ENCODE results near the gene NLE1.
"Not testable (repeated sequence)": the region's sequence is repeated elsewhere in the genome, so short reads cannot be mapped to it uniquely, and the experiment has no call there.

Gene NLE1

GRCh38 chr17:35095741-35096140 lies 46.4 kb downstream of the NLE1 start:
- Histone ChIP-seq H3K9me2 (replicated peaks; ENCODE audit: low read depth, low read length) (no peaks in the 10 kb centered on the region), H2AFZ (ENCODE audit: low read length) (no peak overlapping the region), H3F3A (ENCODE audit: low read depth) (no peaks in the 10 kb centered on the region), H3K4me3 (ENCODE audit: low read length, poor library complexity, severe bottlenecking) (no peak overlapping the region), H3K27me3 (ENCODE audit: insufficient read depth, low read length, poor library complexity, severe bottlenecking) (no peaks in the 10 kb centered on the region), H3K4me2 (ENCODE audit: low read depth, low read length, poor library complexity, severe bottlenecking) (no peak overlapping the region), H3K79me2 (ENCODE audit: insufficient read depth, low read length) (no peaks in the 10 kb centered on the region), H3K36me3 (ENCODE audit: insufficient read depth, low read length) (peaks cover 5% of the 10 kb centered on the region; the same call in 1 of the 2 replicates), H4K20me1 (ENCODE audit: insufficient read depth, low read length, poor library complexity, severe bottlenecking) (no peaks in the 10 kb centered on the region), H3K4me1 (ENCODE audit: insufficient read depth, low read length, poor library complexity, severe bottlenecking) (no peaks in the 10 kb centered on the region), H3K9ac (ENCODE audit: low read depth, low read length, poor library complexity, severe bottlenecking) (no peak overlapping the region), H3K9me3 (ENCODE audit: insufficient read depth, low read depth, low read length) (no peaks in the 10 kb centered on the region)
- TF ChIP-seq EZH2phosphoT487 (IDR thresholded peaks at IDR 0.05; ENCODE audit: borderline replicate concordance), result no peak
- TF ChIP-seq, protein P1, sequence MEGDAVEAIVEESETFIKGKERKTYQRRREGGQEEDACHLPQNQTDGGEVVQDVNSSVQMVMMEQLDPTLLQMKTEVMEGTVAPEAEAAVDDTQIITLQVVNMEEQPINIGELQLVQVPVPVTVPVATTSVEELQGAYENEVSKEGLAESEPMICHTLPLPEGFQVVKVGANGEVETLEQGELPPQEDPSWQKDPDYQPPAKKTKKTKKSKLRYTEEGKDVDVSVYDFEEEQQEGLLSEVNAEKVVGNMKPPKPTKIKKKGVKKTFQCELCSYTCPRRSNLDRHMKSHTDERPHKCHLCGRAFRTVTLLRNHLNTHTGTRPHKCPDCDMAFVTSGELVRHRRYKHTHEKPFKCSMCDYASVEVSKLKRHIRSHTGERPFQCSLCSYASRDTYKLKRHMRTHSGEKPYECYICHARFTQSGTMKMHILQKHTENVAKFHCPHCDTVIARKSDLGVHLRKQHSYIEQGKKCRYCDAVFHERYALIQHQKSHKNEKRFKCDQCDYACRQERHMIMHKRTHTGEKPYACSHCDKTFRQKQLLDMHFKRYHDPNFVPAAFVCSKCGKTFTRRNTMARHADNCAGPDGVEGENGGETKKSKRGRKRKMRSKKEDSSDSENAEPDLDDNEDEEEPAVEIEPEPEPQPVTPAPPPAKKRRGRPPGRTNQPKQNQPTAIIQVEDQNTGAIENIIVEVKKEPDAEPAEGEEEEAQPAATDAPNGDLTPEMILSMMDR (conservative IDR thresholded peaks at IDR 0.05; ENCODE audit: low read length), result no peak

DNA sequence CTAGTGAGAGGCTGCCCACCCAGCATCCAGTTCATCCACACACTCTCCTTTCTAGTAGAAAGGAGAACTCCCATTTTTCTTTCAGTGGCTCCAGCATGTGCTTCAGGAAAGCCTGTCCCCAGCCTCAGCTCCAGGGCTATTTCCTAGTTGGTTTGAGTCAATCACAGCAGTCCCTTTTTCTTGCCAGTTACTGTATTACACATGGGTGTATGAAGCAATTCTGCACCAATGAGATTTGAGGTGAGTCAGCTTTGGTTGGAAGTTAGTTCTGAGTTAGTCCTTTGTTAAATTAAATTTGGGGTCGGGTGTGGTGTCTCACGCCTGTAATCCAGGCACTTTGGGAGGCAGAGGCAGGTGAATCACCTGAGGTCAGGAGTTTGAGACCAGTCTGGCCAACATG lies 47.2 kb downstream of the NLE1 start:
- H3F3A ChIP-seq (ENCODE audit: low read depth), result no peaks in the 10 kb centered on the region
- H4K20me1 ChIP-seq (ENCODE audit: insufficient read depth, low read length, poor library complexity, severe bottlenecking), result no peaks in the 10 kb centered on the region
- H3K27me3 ChIP-seq (ENCODE audit: insufficient read depth, low read length, poor library complexity, severe bottlenecking), result no peaks in the 10 kb centered on the region
- H3K4me1 ChIP-seq (ENCODE audit: insufficient read depth, low read length, poor library complexity, severe bottlenecking), result peaks cover 3% of the 10 kb centered on the region
- H3K4me3 ChIP-seq (ENCODE audit: low read length, poor library complexity, severe bottlenecking), result no peak overlapping the region
- H3K9me3 ChIP-seq (ENCODE audit: insufficient read depth, low read depth, low read length), result no peaks in the 10 kb centered on the region
- no peaks in the 10 kb centered on the region; the same call in 1 of the 2 replicates for H3K36me3 ChIP-seq (ENCODE audit: insufficient read depth, low read length)
- H3K9ac ChIP-seq (ENCODE audit: low read depth, low read length, poor library complexity, severe bottlenecking), result no peak overlapping the region
- H2AFZ ChIP-seq (ENCODE audit: low read length), result no peak overlapping the region
- no peaks in the 10 kb centered on the region for H3K9me2 ChIP-seq (replicated peaks; ENCODE audit: low read depth, low read length)
- TF ChIP-seq EZH2phosphoT487 (IDR thresholded peaks at IDR 0.05; ENCODE audit: borderline replicate concordance), result no peak
- TF ChIP-seq, protein P1 (conservative IDR thresholded peaks at IDR 0.05; ENCODE audit: low read length), result no peak
- no peaks in the 10 kb centered on the region for H3K79me2 ChIP-seq (ENCODE audit: insufficient read depth, low read length)
- no peak overlapping the region for H3K4me2 ChIP-seq (ENCODE audit: low read depth, low read length, poor library complexity, severe bottlenecking)

GRCh38 chr17:35090707-35091106 lies 51.4 kb downstream of the NLE1 start:
- H2AFZ ChIP-seq (ENCODE audit: low read length); H3K27me3 ChIP-seq (ENCODE audit: insufficient read depth, low read length, poor library complexity, severe bottlenecking); H4K20me1 ChIP-seq (ENCODE audit: insufficient read depth, low read length, poor library complexity, severe bottlenecking): not testable (repeated sequence)

DNA sequence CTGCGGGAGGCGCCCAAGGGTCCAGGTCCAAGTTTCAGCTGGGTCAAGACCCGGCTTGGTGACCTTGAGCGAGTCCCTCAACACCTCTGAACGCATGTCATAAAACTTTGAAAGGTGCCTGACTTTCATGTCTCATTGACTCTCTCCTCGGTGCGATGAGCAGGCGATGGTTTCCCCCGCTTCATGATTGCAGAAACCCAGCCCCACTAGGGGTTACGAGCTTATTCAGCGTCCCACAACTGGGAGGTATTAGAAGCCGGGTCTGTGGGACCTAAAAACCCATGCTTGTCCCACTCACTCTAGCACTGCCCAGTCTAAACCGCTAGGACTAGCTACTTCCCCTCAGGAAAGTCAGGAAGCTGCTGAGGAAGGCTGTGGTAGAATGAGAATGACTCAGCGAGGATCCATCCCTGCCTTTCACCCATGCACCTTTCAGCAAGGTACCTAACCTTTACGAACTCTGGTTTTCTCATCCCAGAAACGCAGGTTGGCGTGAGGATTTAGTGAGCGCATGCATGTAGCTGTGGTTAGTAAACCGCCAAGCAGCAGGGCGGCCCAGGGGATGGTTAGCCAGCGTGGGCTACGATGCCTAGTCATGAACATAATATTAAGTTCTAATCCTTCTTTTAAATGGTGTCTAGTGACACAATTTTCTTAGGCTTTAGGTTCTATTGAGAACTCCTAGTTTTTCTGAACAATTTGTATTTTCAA lies 52.4 kb downstream of the NLE1 start:
- Histone ChIP-seq H3K9me3 (ENCODE audit: insufficient read depth, low read depth, low read length) (no peaks in the 10 kb centered on the region), H3F3A (ENCODE audit: low read depth) (no peaks in the 10 kb centered on the region), H3K27me3 (ENCODE audit: insufficient read depth, low read length, poor library complexity, severe bottlenecking) (no peaks in the 10 kb centered on the region), H3K4me2 (ENCODE audit: low read depth, low read length, poor library complexity, severe bottlenecking) (peak overlapping the region; percentile 78), H3K36me3 (ENCODE audit: insufficient read depth, low read length) (no peaks in the 10 kb centered on the region), H2AFZ (ENCODE audit: low read length) (peak overlapping the region; percentile 93), H3K9me2 (replicated peaks; ENCODE audit: low read depth, low read length) (no peaks in the 10 kb centered on the region), H4K20me1 (ENCODE audit: insufficient read depth, low read length, poor library complexity, severe bottlenecking) (no peaks in the 10 kb centered on the region), H3K4me3 (ENCODE audit: low read length, poor library complexity, severe bottlenecking) (peak overlapping the region; percentile 68), H3K4me1 (ENCODE audit: insufficient read depth, low read length, poor library complexity, severe bottlenecking) (peaks cover 36% of the 10 kb centered on the region), H3K9ac (ENCODE audit: low read depth, low read length, poor library complexity, severe bottlenecking) (peak overlapping the region; percentile 64), H3K79me2 (ENCODE audit: insufficient read depth, low read length) (peaks cover 30% of the 10 kb centered on the region; the same call in 1 of the 2 replicates)
- TF ChIP-seq EZH2phosphoT487 (IDR thresholded peaks at IDR 0.05; ENCODE audit: borderline replicate concordance), result no peak
- TF ChIP-seq, protein P1 (conservative IDR thresholded peaks at IDR 0.05; ENCODE audit: low read length), result no peak

More at GRCh38 chr17:35090707-35091106, 51.4 kb downstream of the NLE1 start:
- not testable (repeated sequence) for H3K9me2 ChIP-seq (replicated peaks; ENCODE audit: low read depth, low read length); H3K9me3 ChIP-seq (ENCODE audit: insufficient read depth, low read depth, low read length); H3K4me3 ChIP-seq (ENCODE audit: low read length, poor library complexity, severe bottlenecking); H3K9ac ChIP-seq (ENCODE audit: low read depth, low read length, poor library complexity, severe bottlenecking); H3F3A ChIP-seq (ENCODE audit: low read depth); H3K4me2 ChIP-seq (ENCODE audit: low read depth, low read length, poor library complexity, severe bottlenecking); H3K36me3 ChIP-seq (ENCODE audit: insufficient read depth, low read length)
- H3K4me1 ChIP-seq (ENCODE audit: insufficient read depth, low read length, poor library complexity, severe bottlenecking), result peaks cover 31% of the 10 kb centered on the region
- peaks cover 28% of the 10 kb centered on the region; the same call in 1 of the 2 replicates for H3K79me2 ChIP-seq (ENCODE audit: insufficient read depth, low read length)

All from Loucy (cell line).